ELF-1 (cell line): Measurements from ENCODE around the gene SNORC.

Source experiments
- DNase-seq: peaks from one replicate; pipeline ENCODE4 v3.0.0-alpha.2; 2016; ENCODE audit warnings: low read depth, low spot score

The SNORC gene

GRCh38 chr2:232926431-232926939, 56.4 kb downstream of the SNORC start:
- DNase-seq = peak; percentile 45

GRCh38 chr2:232927032-232927792, 57.1 kb downstream of the SNORC start:
- peak; percentile 17 for DNase-seq

GRCh38 chr2:232927793-232928550, 57.9 kb downstream of the SNORC start:
- DNase-seq = no peak
